Renal pelvis (tissue), 12 donors: Measurements from ENCODE around the gene KLK12. TPM values are rescaled to one million over a fixed set of nuclear protein-coding genes. Genes with fewer than 3 reads are reported as not detected.

Source experiments
- DNase-seq: peaks from one replicate; pipeline ENCODE4 v3.0.0-alpha.2; 2013
- long read RNA-seq, 16 experiments: transcript quantifications; one replicate each; lab custom pipeline, GENCODE V29; 2026
- polyA plus RNA-seq, 3 donors: library from polyadenylated mRNA; unstranded; fragments of 120-200 nt; gene quantifications; one replicate each; pipeline ENCODE4 v1.2.1, GENCODE V29; 2013; ENCODE audit not compliant: insufficient read length in 3 of 3

KLK12 gene
- not detected for polyA plus RNA-seq
- long read RNA-seq, donor 1 = 0 reads
- long read RNA-seq, donor 2 = 0 reads
- long read RNA-seq, donor 3 = 0 reads
- long read RNA-seq, donor 4 = 0 reads
- long read RNA-seq, donor 5 = 0 reads
- long read RNA-seq, donor 6 = 0 reads
- long read RNA-seq, donor 7 = 0 reads
- long read RNA-seq, donor 8 = 0 reads
- long read RNA-seq, donor 9 = 0 reads
- long read RNA-seq, donor 10 = 0 reads
- long read RNA-seq, donor 11 = 0 reads
- long read RNA-seq, donor 12 = 0 reads
- long read RNA-seq, donor 13 = 0 reads
- long read RNA-seq, donor 14 = 0 reads
- long read RNA-seq, donor 15 = 0 reads
- long read RNA-seq, donor 16 = 0 reads

GRCh38 chr19:51034704-51035103, at the start of gene KLK12:
Gene KLK12, minus strand, starts transcription at chr19:51035002. Its CDS starts 381 bp downstream, at chr19:51034621.
- DNase-seq = no peak

GRCh38 chr19:51084505-51084904, 49.7 kb upstream of the KLK12 start:
- DNase-seq = no peak

- no peak for DNase-seq
Observed at GRCh38 chr19:51083783-51084182, 49.0 kb upstream of the KLK12 start.

GRCh38 chr19:51083181-51083580, 48.4 kb upstream of the KLK12 start:
- no peak for DNase-seq

GRCh38 chr19:51082611-51083010, 47.8 kb upstream of the KLK12 start, which contains the start of gene KLK14:
Gene KLK14, minus strand, starts transcription at chr19:51082887. Its CDS starts 273 bp downstream, at chr19:51082614.
- DNase-seq = no peak

GRCh38 chr19:51081476-51081875, 46.7 kb upstream of the KLK12 start:
- DNase-seq = no peak

GRCh38 chr19:51079481-51080110, 44.8 kb upstream of the KLK12 start:
- DNase-seq = no peak

GRCh38 chr19:51078731-51079130, 43.9 kb upstream of the KLK12 start:
- no peak for DNase-seq

- no peak for DNase-seq
Observed at GRCh38 chr19:51078104-51078503, 43.3 kb upstream of the KLK12 start.

GRCh38 chr19:51076631-51077213, 41.9 kb upstream of the KLK12 start:
- no peak for DNase-seq

GRCh38 chr19:51075998-51076397, 41.2 kb upstream of the KLK12 start:
- no peak for DNase-seq

- DNase-seq = no peak
Observed at GRCh38 chr19:51071095-51071405, 36.2 kb upstream of the KLK12 start.

GRCh38 chr19:51070334-51071094, 35.7 kb upstream of the KLK12 start:
- DNase-seq = no peak

- DNase-seq = no peak
Observed at GRCh38 chr19:51066393-51067186, 31.8 kb upstream of the KLK12 start.

- DNase-seq = no peak
Observed at GRCh38 chr19:51065221-51065960, 30.6 kb upstream of the KLK12 start.

GRCh38 chr19:51064534-51065220, 29.9 kb upstream of the KLK12 start, which contains the start of gene KLK13:
Gene KLK13, minus strand, starts transcription at chr19:51065092. Its CDS starts 25 bp downstream, at chr19:51065067.
- DNase-seq = no peak

- DNase-seq = no peak
Observed at GRCh38 chr19:51063664-51064063, 28.9 kb upstream of the KLK12 start.

- no peak for DNase-seq
Observed at GRCh38 chr19:51060973-51061372, 26.2 kb upstream of the KLK12 start.

GRCh38 chr19:51060336-51060735, 25.5 kb upstream of the KLK12 start:
- no peak for DNase-seq

- no peak for DNase-seq
Observed at GRCh38 chr19:51059715-51060114, 24.9 kb upstream of the KLK12 start.
